Memory B cell (primary cell): Measurements from ENCODE around the gene MAP4.

Experiments
- ATAC-seq: fragments of 150-1000 bp; cut with Tn5 transposase; 2 replicates; pipeline ENCODE4 v1.10.0; 2021; ENCODE audit warnings: low read depth, mild to moderate bottlenecking, moderate library complexity
- DNase-seq, 2 donors: peaks; one replicate each; pipeline ENCODE4 v3.0.0; 2022; ENCODE audit warnings: low spot score in 2 of 2
- H3K27ac Mint-ChIP-seq: one replicate; pipeline ENCODE4 v1.8.0; 2022; ENCODE audit warnings: mild to moderate bottlenecking, moderate library complexity, mixed read lengths
- H3K27me3 Mint-ChIP-seq: one replicate; pipeline ENCODE4 v1.8.0; 2022; ENCODE audit warnings: mixed read lengths
- H3K36me3 Mint-ChIP-seq: one replicate; pipeline ENCODE4 v1.8.0; 2022; ENCODE audit warnings: mild to moderate bottlenecking, mixed read lengths
- H3K4me1 Mint-ChIP-seq: one replicate; pipeline ENCODE4 v1.8.0; 2022; ENCODE audit warnings: mixed read lengths
- H3K4me3 Mint-ChIP-seq: one replicate; pipeline ENCODE4 v1.8.0; 2022; ENCODE audit warnings: mild to moderate bottlenecking, moderate library complexity, mixed read lengths
- H3K9me3 Mint-ChIP-seq: one replicate; pipeline ENCODE4 v1.8.0; 2022; ENCODE audit warnings: mixed read lengths

Gene MAP4

DNA sequence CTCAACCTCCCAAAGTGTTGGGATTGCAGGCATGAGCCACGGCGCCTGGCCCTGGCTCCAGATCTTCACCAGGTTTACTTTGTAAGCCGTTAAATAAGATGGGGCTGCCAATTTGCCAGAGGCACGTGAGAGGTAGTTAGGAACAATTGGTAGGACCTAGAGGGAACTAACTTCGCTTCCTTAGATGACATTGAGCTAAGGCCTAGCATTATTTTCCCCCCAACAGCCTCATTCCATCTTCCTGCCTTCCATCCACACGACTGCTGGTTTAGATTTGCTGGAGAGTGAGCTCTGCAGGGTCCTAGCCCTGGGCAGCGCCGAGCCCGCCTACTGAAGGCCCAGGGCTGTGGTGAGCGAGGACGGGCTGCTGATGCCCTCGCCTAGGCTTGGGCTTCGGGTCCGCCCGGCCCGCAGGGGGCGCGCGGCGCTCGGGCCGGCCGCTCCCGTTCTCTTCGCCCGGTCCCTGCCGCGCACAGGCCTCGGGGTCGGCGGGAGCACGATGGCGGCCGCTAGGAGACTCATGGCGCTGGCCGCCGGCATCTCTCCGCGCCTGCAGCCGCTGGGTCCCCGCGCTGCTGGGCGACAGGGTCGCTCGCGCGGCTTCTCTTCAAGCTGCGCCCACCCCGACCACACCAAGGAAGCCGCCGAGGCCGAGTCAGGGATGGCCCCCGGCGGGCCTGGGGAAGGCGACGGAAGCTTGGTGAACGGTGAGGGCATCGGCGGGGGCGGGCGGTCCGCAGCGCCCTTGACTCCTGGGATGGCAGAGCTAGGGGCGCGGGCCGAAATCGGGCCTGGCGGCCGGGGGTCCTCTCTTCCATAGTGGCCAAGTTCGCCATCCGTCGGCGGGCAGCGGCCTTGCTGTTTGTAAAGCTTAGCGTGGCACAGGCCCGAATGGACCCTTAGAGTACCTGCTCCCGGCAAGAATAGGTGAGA lies 191.4 kb downstream of the MAP4 start:
- peak overlapping the region; percentile 88 for H3K4me3 Mint-ChIP-seq
- ATAC-seq = peak; percentile 98
- H3K36me3 Mint-ChIP-seq = peaks cover 15% of the 10 kb centered on the region
- peak overlapping the region; percentile 85 for H3K27ac Mint-ChIP-seq
- H3K4me1 Mint-ChIP-seq = peaks cover 20% of the 10 kb centered on the region
- no peaks in the 10 kb centered on the region for H3K27me3 Mint-ChIP-seq
- DNase-seq = peak; percentile 73 to 77
- H3K9me3 Mint-ChIP-seq = no peaks in the 10 kb centered on the region

DNA sequence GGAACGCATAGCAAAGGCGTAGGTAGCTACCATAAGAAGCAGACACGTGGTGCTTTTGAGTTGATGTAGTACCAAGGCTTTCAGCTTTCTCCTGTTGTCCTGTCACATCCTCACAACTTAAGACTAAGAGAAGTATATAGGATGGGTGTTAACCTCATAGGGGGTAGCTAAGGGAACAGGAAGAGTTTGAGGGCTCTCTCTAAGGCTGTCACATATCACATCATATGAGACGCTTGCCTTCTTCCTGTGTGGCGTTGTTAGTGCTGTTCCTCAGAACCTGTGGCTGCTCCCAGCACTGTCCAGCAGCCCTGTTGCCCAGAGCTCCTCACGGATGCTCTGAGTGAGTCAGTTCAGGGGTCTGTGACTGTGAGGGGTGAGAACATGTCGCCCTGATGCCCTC lies 198.6 kb downstream of the MAP4 start:
- H3K36me3 Mint-ChIP-seq = peaks cover 16% of the 10 kb centered on the region
- ATAC-seq (no peak), DNase-seq (no peak)
- no peaks in the 10 kb centered on the region for H3K27me3 Mint-ChIP-seq
- H3K4me1 Mint-ChIP-seq = no peaks in the 10 kb centered on the region
- H3K27ac Mint-ChIP-seq = no peak overlapping the region
- H3K9me3 Mint-ChIP-seq = no peaks in the 10 kb centered on the region
- no peak overlapping the region for H3K4me3 Mint-ChIP-seq

DNA sequence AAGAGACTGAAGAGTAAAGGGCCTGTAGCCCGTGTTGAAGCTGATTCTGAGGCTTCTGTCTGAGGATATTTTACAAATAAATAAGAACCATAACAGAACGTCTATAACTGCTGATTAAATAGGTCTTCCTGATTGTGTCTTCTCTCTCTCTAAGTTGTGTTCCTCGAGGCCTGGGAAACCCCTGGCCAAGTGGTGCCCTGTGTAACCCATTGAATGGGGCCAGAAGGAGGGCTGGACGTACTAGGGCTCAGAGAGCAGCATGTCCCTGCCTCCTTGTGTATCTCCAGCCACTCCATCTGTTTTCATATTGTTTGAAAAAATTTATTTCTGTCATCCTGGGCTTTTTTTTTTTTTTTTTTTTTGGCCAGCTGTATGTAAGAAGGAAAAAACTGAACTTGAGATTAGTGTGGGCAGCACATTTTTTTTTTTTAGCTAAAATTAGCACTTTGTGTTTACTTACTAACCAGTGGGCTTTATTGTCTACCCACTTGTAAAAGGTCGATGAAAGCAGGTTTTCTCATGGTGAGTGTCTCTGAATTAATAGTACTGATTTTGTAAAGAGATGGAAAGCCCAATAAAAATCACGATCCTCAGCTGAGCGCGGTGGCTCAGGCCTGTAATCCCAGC lies 202.6 kb downstream of the MAP4 start:
- Mint-ChIP-seq H3K36me3 (peaks cover 14% of the 10 kb centered on the region), H3K4me1 (peaks cover 2% of the 10 kb centered on the region), H3K9me3 (no peaks in the 10 kb centered on the region), H3K27ac (no peak overlapping the region), H3K27me3 (no peaks in the 10 kb centered on the region), H3K4me3 (no peak overlapping the region)
- no peak for ATAC-seq
- no peak for DNase-seq

DNA sequence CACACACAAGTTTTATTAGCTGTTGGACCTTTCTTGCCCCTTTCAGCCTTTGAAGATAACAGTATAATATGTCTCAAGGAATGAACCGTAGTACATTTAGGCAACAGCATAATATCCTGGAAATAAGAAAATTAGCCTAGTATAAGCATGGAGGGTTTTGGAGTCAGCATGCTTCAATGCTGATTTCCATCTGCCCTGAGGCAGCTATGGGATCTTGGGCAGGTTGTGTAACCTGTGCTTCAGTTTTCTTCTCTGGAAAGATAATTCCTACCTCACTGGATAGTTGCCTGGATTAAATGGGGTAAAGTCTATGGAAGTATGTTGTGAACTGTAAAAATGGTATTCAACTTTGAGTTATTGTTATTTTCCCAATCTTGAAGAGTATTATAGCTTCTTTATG lies 211.6 kb downstream of the MAP4 start:
- H3K4me1 Mint-ChIP-seq = peaks cover 12% of the 10 kb centered on the region
- no peak overlapping the region for H3K4me3 Mint-ChIP-seq
- no peak for DNase-seq
- no peaks in the 10 kb centered on the region for H3K27me3 Mint-ChIP-seq
- no peak for ATAC-seq
- H3K27ac Mint-ChIP-seq = no peak overlapping the region
- no peaks in the 10 kb centered on the region for H3K36me3 Mint-ChIP-seq
- no peaks in the 10 kb centered on the region for H3K9me3 Mint-ChIP-seq

DNA sequence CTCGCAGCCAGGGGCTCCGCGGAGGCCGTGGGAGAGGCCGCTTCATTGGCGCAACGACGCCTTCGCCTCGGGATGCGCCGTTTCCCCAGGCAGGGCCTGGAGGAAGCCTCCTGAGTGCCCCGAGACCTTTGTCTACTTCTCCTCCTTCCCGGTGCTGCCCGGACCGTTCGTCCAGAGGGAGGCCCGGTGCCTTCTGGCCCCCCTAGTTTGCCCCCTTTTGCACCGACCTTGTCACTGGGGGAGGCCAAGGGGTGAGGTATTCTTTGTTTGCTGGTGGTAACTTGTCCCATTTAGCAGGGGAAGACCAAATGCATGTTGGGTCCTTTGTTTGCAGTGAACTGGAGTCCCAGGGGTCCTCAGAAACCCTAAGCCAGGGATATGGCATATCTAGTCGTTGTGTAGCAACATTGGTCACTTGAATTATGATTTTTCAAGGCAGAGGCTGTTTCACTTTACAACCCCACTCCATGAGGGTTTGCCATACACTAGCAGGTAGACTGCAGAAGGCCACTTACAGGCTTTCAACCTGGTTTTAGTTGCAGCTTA lies 212.7 kb downstream of the MAP4 start:
- Mint-ChIP-seq H3K4me1 (peaks cover 12% of the 10 kb centered on the region), H3K4me3 (peak overlapping the region; percentile 93), H3K36me3 (no peaks in the 10 kb centered on the region), H3K9me3 (no peaks in the 10 kb centered on the region), H3K27ac (peak overlapping the region; percentile 87), H3K27me3 (no peaks in the 10 kb centered on the region)
- ATAC-seq (no peak), DNase-seq (no peak)

DNA sequence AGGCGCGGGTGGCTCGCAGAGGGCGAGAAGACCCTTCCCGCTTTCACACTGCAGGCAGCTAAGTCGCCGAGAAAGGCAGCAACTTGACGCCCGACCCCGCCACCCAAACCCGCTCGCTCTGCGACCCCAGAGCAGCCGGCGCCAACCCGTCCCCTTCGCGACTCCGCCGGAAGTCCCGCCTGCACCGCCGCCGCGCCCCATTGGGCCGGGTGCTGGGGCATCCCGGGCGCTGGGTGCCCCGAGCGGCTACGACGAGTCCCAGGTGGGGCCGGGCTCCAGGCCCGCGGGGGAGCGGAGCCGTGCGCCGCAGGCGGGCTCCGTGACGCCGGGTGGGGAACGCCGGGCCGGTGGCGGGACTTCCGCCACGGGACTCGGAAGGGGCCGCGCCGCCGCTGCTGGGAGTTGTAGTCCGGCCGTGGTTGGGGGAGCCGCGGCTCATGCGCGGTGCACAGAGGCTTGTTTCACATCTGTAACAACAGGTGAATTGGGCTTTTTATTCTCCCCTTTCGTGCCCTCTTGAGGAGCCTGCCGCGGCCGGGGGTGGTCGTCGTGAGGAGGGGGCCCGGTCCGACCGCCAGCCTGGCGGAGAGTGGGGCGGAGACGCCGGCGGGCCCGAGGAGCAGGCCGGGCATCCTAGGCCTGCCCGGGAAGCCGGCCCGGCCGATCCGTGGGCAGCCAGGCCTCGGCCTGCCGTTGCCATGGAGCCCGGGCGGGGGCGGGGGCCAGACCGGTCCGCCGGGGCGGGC lies 213.3 kb downstream of the MAP4 start, which contains the start of gene DHX30:
TSS of gene DHX30 (plus strand) at position 405 of the 746 bp plus-strand sequence. CDS start 7,546 bp downstream, outside the sequence.
- H3K27me3 Mint-ChIP-seq = no peaks in the 10 kb centered on the region
- H3K4me1 Mint-ChIP-seq = peaks cover 12% of the 10 kb centered on the region
- H3K4me3 Mint-ChIP-seq = peak within 1 kb of the TSS; percentile 95
- H3K27ac Mint-ChIP-seq = peak within 1 kb of the TSS; percentile 87
- DNase-seq (peak; percentile 76 to 87), ATAC-seq (peak; percentile 92)
- H3K36me3 Mint-ChIP-seq = no peaks in the 10 kb centered on the region
- H3K9me3 Mint-ChIP-seq = no peaks in the 10 kb centered on the region
